ENCODE measurements around the gene UBXN2A. TPM values are rescaled to one million over a fixed set of nuclear protein-coding genes. Genes with fewer than 3 reads are reported as not detected.

Gene UBXN2A
- total RNA-seq, 1 donor from 2014 or later, result 18.5 TPM

DNA sequence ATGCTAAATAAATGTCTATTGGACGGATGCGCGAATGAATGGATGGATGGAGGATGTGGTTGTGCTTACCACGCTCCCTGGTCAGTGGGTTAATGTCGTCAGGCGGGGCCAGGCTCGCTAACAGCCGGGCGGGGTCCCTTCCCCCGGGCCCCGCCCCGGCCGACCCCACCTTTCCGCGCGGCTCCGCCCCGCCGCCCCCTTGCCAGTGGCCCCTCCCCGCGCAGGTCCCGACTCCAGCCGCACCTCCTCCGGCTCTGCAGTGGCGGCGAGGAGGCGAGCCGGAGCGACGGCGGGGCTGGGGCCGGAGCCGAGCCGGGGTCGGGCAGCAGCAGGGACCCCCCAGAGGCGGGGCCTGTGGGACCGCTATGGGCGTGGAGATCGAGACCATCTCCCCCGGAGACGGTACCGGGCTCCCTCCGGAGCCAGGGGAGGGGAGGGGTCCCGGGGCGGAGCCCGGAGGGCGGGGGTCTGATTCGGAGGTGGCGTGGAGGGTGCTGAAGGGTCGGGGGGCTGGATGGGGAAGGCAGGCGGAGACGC lies 109.3 kb downstream of the UBXN2A start, which contains the start of gene FKBP1B:
Gene FKBP1B (plus strand): TSS at position 257 of the 537 bp plus-strand sequence. CDS start 109 bp downstream, at position 366.
- TF ChIP-seq, protein P1, sequence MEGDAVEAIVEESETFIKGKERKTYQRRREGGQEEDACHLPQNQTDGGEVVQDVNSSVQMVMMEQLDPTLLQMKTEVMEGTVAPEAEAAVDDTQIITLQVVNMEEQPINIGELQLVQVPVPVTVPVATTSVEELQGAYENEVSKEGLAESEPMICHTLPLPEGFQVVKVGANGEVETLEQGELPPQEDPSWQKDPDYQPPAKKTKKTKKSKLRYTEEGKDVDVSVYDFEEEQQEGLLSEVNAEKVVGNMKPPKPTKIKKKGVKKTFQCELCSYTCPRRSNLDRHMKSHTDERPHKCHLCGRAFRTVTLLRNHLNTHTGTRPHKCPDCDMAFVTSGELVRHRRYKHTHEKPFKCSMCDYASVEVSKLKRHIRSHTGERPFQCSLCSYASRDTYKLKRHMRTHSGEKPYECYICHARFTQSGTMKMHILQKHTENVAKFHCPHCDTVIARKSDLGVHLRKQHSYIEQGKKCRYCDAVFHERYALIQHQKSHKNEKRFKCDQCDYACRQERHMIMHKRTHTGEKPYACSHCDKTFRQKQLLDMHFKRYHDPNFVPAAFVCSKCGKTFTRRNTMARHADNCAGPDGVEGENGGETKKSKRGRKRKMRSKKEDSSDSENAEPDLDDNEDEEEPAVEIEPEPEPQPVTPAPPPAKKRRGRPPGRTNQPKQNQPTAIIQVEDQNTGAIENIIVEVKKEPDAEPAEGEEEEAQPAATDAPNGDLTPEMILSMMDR (IDR thresholded peaks at IDR 0.05; ENCODE audit: borderline replicate concordance), result no peak
- peaks cover 43% of the 10 kb centered on the region for H3K4me1 ChIP-seq
- peak; percentile 62 for DNase-seq
- no peaks in the 10 kb centered on the region for H3K27me3 ChIP-seq (ENCODE audit: low read depth)
- H3K36me3 ChIP-seq, result no peaks in the 10 kb centered on the region
- peak within 1 kb of the TSS; percentile 88 for H3K4me3 ChIP-seq
- H3K27ac ChIP-seq (replicated peaks), result peak within 1 kb of the TSS; percentile 72
- intact Hi-C loops (cut with micrococcal nuclease), result no loop called here
- no peaks in the 10 kb centered on the region for H3K9me3 ChIP-seq (replicated peaks)

DNA sequence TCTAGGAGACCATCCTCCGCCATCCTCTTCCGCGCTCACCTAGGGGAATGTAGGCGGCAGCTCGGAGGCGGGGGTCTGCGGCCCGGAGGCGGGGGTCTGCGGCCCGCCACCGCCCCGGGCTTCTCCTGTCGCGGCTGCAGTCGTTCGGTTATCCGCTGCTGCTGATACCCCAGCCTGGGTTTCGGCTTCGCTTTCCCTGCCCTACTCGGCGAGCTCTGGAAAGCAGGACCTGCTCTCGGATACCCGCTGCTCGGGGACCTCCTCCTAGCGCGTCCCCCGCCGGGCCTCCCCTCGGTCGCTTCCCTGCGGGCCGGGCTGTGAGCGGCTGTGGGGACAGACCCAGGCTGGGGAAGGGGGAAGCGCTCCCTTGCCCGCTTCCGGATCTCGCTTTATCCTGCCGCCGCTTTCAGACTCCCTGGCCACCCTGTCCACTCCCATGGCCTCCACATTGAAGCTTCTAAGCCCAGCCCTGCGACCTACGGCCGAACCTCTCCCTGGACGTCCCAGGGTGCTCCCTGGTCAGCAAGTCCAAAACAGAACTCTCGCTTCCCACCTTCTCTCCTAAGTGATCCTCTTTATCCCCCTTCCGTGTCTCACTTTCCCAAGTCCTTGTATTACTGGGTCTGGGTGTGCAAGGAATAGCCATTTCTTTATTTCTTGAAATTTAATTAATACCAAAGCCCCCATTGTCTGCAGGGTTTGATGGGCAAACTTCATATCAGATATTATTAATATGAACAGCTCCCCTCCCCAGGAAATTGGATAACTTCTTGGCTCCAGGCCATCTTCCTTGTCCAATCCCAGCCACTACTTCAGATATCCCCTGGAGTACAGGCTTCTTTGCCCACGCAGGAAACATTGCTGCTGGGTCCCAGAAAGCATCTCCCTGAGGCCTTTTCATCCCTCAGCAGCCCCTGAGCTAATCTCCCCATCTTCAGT lies 110.0 kb downstream of the UBXN2A start:
- intact Hi-C loops (cut with micrococcal nuclease), result no loop called here

DNA sequence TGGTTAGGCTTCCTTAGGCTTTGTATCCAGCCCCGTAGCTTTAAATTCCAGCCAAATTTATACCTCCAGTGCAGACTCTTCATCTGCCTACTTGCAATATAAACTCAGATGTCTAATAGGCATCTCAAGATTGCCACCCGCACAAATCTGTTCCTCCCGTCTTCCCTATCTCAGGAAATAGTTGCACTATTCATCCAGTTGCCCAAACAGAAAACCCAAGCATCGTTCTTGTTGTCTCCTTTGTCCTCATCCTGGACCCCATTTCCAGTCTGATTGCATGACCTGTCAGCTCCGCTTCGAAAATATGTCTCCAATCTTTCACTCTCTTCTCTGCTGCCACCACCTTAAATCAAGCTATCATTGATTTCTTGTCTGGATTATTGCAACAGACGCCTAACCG lies 111.6 kb downstream of the UBXN2A start:
- H3K4me1 ChIP-seq, result peaks cover 33% of the 10 kb centered on the region
- no peaks in the 10 kb centered on the region for H3K27me3 ChIP-seq (ENCODE audit: low read depth)
- intact Hi-C loops (cut with micrococcal nuclease), result no loop called here

More for the DNA sequence above, 110.0 kb downstream of the UBXN2A start:
- TF ChIP-seq, protein P1 (IDR thresholded peaks at IDR 0.05; ENCODE audit: borderline replicate concordance), result no peak
- DNase-seq, result peak; percentile 28
- Histone ChIP-seq H3K4me3 (peak overlapping the region; percentile 88), H3K27ac (replicated peaks) (peak overlapping the region; percentile 72), H3K27me3 (ENCODE audit: low read depth) (no peaks in the 10 kb centered on the region), H3K4me1 (peaks cover 43% of the 10 kb centered on the region), H3K36me3 (no peaks in the 10 kb centered on the region), H3K9me3 (replicated peaks) (no peaks in the 10 kb centered on the region)

DNA sequence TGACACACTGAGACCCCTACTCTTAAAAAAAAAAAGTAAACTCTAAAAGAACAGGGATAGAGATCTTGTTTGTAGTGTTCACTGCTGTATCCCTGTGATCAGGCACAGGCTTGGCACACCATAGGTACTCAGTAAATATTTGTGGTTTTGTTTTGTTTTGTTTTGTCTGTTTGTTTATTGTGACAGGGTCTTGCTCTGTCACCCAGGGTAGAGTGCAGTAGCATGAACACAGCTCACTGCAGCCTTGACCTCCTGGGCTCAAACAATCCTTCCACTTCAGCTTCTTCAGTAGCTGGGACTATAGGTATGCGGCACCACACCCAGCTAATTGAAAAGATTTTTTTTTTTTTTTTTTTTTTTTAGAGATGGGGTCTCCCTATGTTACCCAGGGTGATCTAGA lies 112.7 kb downstream of the UBXN2A start:
- peaks cover 25% of the 10 kb centered on the region for H3K4me1 ChIP-seq
- H3K9me3 ChIP-seq (replicated peaks), result no peaks in the 10 kb centered on the region
- H3K4me3 ChIP-seq, result no peak overlapping the region
- TF ChIP-seq, protein P1 (IDR thresholded peaks at IDR 0.05; ENCODE audit: borderline replicate concordance), result no peak
- DNase-seq, result no peak
- H3K36me3 ChIP-seq, result no peaks in the 10 kb centered on the region
- intact Hi-C loops (cut with micrococcal nuclease), result no loop called here
- no peaks in the 10 kb centered on the region for H3K27me3 ChIP-seq (ENCODE audit: low read depth)
- no peak overlapping the region for H3K27ac ChIP-seq (replicated peaks)

More for the DNA sequence above, 111.6 kb downstream of the UBXN2A start:
- Histone ChIP-seq H3K4me3 (no peak overlapping the region), H3K27ac (replicated peaks) (no peak overlapping the region), H3K36me3 (no peaks in the 10 kb centered on the region), H3K9me3 (replicated peaks) (no peaks in the 10 kb centered on the region)
- DNase-seq, result no peak
- TF ChIP-seq, protein P1 (IDR thresholded peaks at IDR 0.05; ENCODE audit: borderline replicate concordance), result no peak

Other genes with a start within 250 kb of the UBXN2A start
- 7.9 TPM for gene ATAD2B, start 13.3 kb upstream of the UBXN2A start, total RNA-seq
- 0.16 TPM for gene MFSD2B, start 69.6 kb downstream of the UBXN2A start, total RNA-seq
- gene WDCP, start 106.9 kb downstream of the UBXN2A start, total RNA-seq, result 8.6 TPM
- gene FKBP1B, start 109.3 kb downstream of the UBXN2A start, total RNA-seq, result 2.1 TPM
- gene SF3B6, start 135.9 kb downstream of the UBXN2A start, total RNA-seq, result 59.7 TPM
- 7.5 TPM for gene TP53I3, start 144.4 kb downstream of the UBXN2A start, total RNA-seq
- gene PFN4, start 182.9 kb downstream of the UBXN2A start, total RNA-seq, result 0.74 TPM
- gene FAM228B, start 183.0 kb downstream of the UBXN2A start, total RNA-seq, result 29.6 TPM
- gene FAM228A, start 234.6 kb downstream of the UBXN2A start, total RNA-seq, result 0.11 TPM

Measured in left ventricle myocardium inferior (tissue), 1 donor.